Measurements from ENCODE around the gene REXO4. TPM values are rescaled to one million over a fixed set of nuclear protein-coding genes. Genes with fewer than 3 reads are reported as not detected.

REXO4 gene
- total and polyA plus RNA-seq, 9 of the 15 experiments (the other 6 are each of a cell fraction or from before 2014, with no cell fraction given): 3.4 to 72.9 (median 31.1) TPM

- Histone ChIP-seq H3K9me3 (replicated peaks; ENCODE audit: control insufficient read depth, insufficient read depth, low read depth, low read length) (no peaks in the 10 kb centered on the region), H3K4me1 (replicated peaks in 1 of 2; ENCODE audit: control insufficient read depth in 2 of 2, insufficient read depth in 2 of 2, low read length in 2 of 2) (peaks cover 0 to 27% of the 10 kb centered on the region in 2 experiments; a peak in 2 of 5 replicates), H3K36me3 (ENCODE audit: control insufficient read depth, insufficient read depth, low read length) (no peaks in the 10 kb centered on the region), H3K4me2 (ENCODE audit: insufficient read depth, low read length) (no peak overlapping the region), H3K9me1 (ENCODE audit: control insufficient read depth, insufficient read depth, low read length) (peaks cover 9% of the 10 kb centered on the region), H3K27me3 (ENCODE audit: control insufficient read depth in 2 of 2, insufficient read depth in 2 of 2, low read length in 2 of 2) (peaks cover 26 to 71% of the 10 kb centered on the region in 2 experiments; a peak in 4 of 5 replicates), H2AFZ (ENCODE audit: low read depth, low read length) (no peak overlapping the region), H3K27ac (ENCODE audit: extremely low read depth, low read depth, low read length) (no peak overlapping the region), H3K4me3 (no peak overlapping the region), H3K79me2 (ENCODE audit: control insufficient read depth, insufficient read depth, low read length) (no peaks in the 10 kb centered on the region), H3K9ac (ENCODE audit: insufficient read depth in 1 of 2, low read depth in 2 of 2, low read length in 2 of 2) (no peak overlapping the region), H4K20me1 (replicated peaks; ENCODE audit: control insufficient read depth, insufficient read depth, low read length) (peaks cover 11% of the 10 kb centered on the region; the same call in 1 of the 2 replicates)
- BruUV-seq (replicated peaks): no TSS peak
- in situ Hi-C loops (cut with MboI) (no loop called here), intact Hi-C loops (cut with micrococcal nuclease) (no loop called here)
- ChIA-PET CTCF (ENCODE audit: low intra/inter-chr PET ratio) (no interaction called here), POLR2A (no interaction called here)
- 13% methylated on average over 11 of the region's 11 CpGs for WGBS (ENCODE audit: insufficient coverage, low coverage, missing lambda C conversion rate)
- DNase-seq (ENCODE audit: extremely low read depth in 1 of 4, low spot score in 3 of 4) (no peak), ATAC-seq (no peak), FAIRE-seq (no peak)
- TF ChIP-seq SMAD4 (CRISPR knock-in tag; conservative IDR thresholded peaks at IDR 0.05) (no peak), CBX1 (IDR thresholded peaks at IDR 0.05; ENCODE audit: low read depth) (no peak), POU5F1 (IDR thresholded peaks at IDR 0.05; ENCODE audit: borderline replicate concordance, low read depth, low read length, partially characterized antibody) (no peak), NR2C1 (IDR thresholded peaks at IDR 0.05) (no peak), NR2C1 (tag; IDR thresholded peaks at IDR 0.05) (no peak), ZNF707 (CRISPR knock-in tag; conservative IDR thresholded peaks at IDR 0.05) (no peak), ZNF124 (CRISPR knock-in tag; IDR thresholded peaks at IDR 0.05) (no peak), ZNF699 (CRISPR knock-in tag; IDR thresholded peaks at IDR 0.05; ENCODE audit: insufficient replicate concordance) (no peak), NELFE (IDR thresholded peaks at IDR 0.05; ENCODE audit: insufficient read depth, insufficient read length) (no peak), JUN (IDR thresholded peaks at IDR 0.05; ENCODE audit: borderline replicate concordance, low read depth, low read length) (no peak), JUN (CRISPR knock-in tag; IDR thresholded peaks at IDR 0.05; ENCODE audit: borderline replicate concordance) (no peak), SAP30 (IDR thresholded peaks at IDR 0.05; ENCODE audit: borderline replicate concordance, insufficient read depth, low read depth, low read length, poor library complexity, severe bottlenecking) (no peak), RBM39 (optimal IDR thresholded peaks at IDR 0.05; ENCODE audit: low read depth, low read length) (no peak), ZNF146 (CRISPR knock-in tag; IDR thresholded peaks at IDR 0.05; ENCODE audit: unreplicated experiment) (no peak), ZNF232 (CRISPR knock-in tag; IDR thresholded peaks at IDR 0.05) (no peak), RBM25 (IDR thresholded peaks at IDR 0.05; ENCODE audit: low read depth, low read length, severe bottlenecking) (no peak), ZNF354B (CRISPR knock-in tag; IDR thresholded peaks at IDR 0.05) (no peak), HDAC1 (IDR thresholded peaks at IDR 0.05) (no peak), ZNF408 (CRISPR knock-in tag; IDR thresholded peaks at IDR 0.05; ENCODE audit: low read depth) (no peak), RCOR1 (IDR thresholded peaks at IDR 0.05; ENCODE audit: borderline replicate concordance in 1 of 2, low read depth in 2 of 2, low read length in 2 of 2) (no peak), PHTF2 (CRISPR knock-in tag; IDR thresholded peaks at IDR 0.05) (no peak)
- TF ChIP-seq, protein P1, sequence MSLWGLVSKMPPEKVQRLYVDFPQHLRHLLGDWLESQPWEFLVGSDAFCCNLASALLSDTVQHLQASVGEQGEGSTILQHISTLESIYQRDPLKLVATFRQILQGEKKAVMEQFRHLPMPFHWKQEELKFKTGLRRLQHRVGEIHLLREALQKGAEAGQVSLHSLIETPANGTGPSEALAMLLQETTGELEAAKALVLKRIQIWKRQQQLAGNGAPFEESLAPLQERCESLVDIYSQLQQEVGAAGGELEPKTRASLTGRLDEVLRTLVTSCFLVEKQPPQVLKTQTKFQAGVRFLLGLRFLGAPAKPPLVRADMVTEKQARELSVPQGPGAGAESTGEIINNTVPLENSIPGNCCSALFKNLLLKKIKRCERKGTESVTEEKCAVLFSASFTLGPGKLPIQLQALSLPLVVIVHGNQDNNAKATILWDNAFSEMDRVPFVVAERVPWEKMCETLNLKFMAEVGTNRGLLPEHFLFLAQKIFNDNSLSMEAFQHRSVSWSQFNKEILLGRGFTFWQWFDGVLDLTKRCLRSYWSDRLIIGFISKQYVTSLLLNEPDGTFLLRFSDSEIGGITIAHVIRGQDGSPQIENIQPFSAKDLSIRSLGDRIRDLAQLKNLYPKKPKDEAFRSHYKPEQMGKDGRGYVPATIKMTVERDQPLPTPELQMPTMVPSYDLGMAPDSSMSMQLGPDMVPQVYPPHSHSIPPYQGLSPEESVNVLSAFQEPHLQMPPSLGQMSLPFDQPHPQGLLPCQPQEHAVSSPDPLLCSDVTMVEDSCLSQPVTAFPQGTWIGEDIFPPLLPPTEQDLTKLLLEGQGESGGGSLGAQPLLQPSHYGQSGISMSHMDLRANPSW (CRISPR knock-in tag; IDR thresholded peaks at IDR 0.05): no peak
Measured at GRCh38 chr9:133453651-133454050, 35.8 kb upstream of the REXO4 start.
